ENCODE data around the gene C10orf88.

Gene C10orf88

DNA sequence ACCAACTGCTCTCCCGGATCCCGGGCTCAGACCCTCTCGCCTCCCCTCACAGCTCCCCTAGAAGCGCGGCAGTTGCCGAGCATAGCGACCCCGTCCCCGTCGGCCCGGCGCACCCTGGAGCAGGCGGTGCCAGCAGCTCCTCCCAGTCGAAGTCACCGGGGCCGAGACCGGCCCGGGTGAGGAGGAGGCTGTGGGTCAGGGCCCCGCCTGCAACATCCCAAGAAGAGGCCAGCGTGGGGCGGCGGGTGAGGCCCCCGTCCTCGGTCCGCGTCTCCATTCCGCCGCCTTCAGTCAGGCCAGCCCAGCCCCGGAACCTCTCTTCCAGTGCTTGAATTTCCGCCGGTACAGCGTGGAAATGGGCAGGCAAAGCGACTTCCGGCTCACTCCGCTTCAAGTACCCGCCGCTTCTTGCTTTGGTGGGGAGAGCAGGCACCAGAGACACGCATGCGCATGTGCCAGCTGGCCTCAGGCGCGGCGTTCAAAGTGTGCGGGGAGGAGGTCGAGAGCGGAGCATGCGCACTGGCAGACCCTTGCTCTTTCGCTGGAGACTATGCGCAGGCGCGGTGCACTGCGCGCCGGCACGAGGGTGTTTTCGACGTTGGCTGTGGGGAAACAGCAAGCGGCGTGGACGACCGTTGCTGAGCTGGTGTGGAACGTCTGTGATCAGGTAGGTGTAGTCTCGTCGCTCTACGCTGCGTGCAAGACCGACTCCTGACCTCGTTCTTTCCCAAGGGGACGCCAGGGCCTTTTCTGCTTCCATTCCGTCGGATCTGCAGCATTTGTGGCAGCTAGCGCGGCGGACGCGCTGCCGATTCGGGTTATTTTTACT is at the start of gene C10orf88:
Gene C10orf88, minus strand, starts transcription at position 326 of the 829 bp plus-strand sequence. Its CDS starts 49 bp downstream, at position 277.
- DNase-seq, result peak; percentile 98

- DNase-seq, result no peak
Measured at GRCh38 chr10:123001370-123001769, 47.3 kb upstream of the C10orf88 start.

DNA sequence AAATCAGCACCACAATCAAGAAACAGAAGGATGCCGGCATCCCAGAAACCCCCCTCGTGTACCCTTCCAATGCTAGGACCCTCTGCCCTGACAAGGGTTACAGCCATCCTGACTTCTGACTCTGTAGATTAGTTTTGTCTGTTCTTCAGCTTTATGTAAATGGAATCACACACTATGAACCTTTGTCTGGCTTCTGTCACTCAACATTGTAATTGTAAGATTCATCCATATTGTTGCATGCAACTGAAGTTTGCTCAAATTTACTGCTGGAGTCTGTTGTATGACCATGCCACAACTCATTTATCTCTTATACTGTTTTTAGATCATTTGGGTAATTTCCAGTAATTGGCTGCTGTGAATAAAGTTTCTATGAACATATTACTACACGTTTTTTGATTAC is 46.1 kb upstream of the C10orf88 start:
- no peak for DNase-seq

GRCh38 chr10:122999347-122999746 is 45.3 kb upstream of the C10orf88 start:
- DNase-seq, result no peak

DNA sequence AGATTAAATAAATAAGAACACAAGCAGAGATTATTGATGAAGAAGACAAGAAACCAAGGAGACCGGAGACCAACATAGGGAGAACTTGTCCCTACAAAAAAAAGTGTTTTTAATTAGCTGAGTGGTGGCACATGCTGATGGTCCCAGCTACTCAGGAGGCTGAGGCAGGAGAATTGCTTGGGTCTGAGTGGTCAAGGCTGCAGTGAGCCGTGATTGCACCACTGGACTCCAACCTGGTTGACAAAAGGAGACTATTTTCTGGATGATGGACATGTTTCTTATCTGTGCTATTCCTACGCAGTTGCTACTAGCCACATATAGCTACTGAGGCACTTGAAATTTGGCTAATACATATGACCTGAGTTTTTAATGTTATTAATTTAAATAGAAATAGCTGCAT is 44.9 kb upstream of the C10orf88 start:
- DNase-seq, result no peak

GRCh38 chr10:122998360-122998917 is 44.4 kb upstream of the C10orf88 start:
- no peak for DNase-seq

- no peak for DNase-seq
Measured at GRCh38 chr10:122997864-122998263, 43.8 kb upstream of the C10orf88 start.

GRCh38 chr10:122995936-122996335 is 41.9 kb upstream of the C10orf88 start:
- no peak for DNase-seq

GRCh38 chr10:122993797-122994336 is 39.8 kb upstream of the C10orf88 start:
- no peak for DNase-seq

DNA sequence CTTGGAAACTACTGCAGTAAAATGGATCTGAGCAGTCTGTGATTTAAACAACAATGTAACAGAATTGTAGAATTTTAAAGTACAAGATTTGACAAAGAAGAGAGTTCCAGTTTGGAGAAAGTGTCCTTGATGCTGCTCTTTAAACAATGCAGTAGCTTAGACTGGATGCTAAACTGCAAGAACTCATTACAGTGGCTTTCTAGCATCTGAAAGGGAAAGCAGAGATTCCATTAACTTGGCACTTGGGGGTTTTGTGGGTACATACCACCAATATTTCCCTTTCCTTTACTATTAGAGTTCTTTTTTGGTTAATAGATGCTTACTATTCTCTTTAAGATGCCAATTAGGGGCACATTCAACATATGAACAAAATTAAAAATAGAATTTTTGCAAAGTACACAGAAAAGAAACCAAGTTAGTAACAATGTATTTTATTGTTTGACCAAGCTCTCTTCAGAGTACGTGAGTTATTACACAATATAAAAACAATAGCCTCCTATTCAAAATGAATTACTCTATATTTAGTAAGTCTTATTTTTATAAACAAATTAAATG is 38.1 kb upstream of the C10orf88 start:
- no peak for DNase-seq

DNA sequence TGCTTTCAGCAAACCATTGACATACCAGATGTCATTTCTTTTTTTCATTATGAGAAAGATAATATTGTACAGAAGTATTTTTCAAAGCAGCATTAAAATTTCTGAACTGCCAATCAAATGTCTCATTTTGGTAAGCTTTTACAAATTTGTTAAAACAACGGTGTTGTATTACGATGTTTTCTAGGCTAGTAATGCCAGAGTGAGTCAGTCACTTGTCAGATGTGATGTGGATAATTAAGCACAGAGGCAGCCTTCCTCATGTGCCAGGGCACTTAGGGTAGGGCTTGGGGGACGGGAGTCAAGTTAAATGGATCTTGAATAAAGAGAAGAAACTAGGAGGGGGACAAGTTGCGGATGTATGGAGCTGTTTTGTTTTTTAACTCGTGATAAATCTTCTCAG is 36.3 kb upstream of the C10orf88 start:
- no peak for DNase-seq

- DNase-seq, result no peak
Measured at GRCh38 chr10:122988501-122988900, 34.5 kb upstream of the C10orf88 start.

GRCh38 chr10:122986335-122986734 is 32.3 kb upstream of the C10orf88 start:
- no peak for DNase-seq

DNA sequence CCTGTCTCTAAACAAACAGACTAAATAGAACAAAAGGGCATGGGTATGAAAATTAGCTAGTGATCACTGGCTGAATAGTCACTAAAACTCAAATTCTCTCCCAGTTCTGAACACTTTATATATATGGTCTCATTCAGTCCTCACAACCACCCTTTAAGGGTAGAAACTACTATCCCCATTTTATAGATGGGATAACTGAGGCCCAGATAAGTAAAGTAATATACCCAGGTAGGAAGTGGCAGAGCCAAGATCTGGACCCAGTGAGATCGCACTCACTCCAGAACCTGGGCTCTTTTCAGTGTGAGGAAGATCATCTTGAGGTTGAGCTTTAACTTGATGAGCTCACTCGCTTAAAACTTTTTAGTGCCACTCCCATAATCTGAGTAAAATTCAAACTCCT is 30.7 kb upstream of the C10orf88 start:
- no peak for DNase-seq

GRCh38 chr10:122983898-122984297 is 29.9 kb upstream of the C10orf88 start:
- DNase-seq, result no peak

DNA sequence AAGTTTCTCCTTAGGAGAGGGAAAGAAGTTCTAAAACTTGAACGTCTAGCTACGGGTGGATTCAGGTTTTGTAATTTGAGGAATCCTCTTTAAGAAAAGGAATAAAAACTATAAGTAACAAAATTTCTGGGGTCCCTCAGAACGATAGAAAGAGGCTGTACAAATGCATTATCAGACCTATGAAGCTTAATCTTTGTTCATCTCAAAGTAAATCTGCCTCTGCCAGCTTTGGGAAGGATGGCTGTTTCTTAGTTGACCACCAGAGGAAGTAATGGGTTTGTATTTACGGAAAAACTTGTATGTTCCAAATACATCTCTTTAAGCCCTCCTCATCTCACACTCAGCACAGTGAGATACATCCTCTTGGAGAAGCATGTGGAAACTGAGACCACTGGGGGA is 27.0 kb upstream of the C10orf88 start:
- no peak for DNase-seq

GRCh38 chr10:122980209-122981065 is 26.4 kb upstream of the C10orf88 start, which contains the start of gene PSTK:
PSTK (plus strand) TSS chr10:122980401; CDS start chr10:122980480, 79 bp downstream.
- peak; percentile 86 for DNase-seq

GRCh38 chr10:122974543-122975064 is 20.6 kb upstream of the C10orf88 start:
- no peak for DNase-seq

DNA sequence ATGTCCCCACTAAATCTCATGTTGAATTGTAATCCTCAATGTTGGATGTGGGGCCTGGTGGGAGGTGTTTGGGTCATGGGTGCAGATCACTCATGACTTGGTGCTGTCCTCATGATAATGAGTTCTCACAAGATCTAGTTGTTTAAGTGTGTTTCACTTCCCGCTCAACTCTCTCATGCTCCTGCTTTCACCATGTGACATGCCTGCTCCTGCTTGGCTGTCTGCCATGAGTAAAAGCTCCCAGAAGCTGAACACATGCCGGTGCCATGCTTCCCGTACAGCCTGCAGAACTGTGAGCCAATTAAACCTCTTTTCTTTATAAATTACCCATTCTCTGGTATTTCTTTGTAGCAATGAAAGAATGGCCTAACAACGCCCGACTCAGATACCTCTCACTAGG is 20.0 kb upstream of the C10orf88 start:
- DNase-seq, result no peak

- DNase-seq, result no peak
Measured at GRCh38 chr10:122968698-122969097, 14.7 kb upstream of the C10orf88 start.

- DNase-seq, result no peak
Measured at GRCh38 chr10:122966879-122967278, 12.9 kb upstream of the C10orf88 start.

DNA sequence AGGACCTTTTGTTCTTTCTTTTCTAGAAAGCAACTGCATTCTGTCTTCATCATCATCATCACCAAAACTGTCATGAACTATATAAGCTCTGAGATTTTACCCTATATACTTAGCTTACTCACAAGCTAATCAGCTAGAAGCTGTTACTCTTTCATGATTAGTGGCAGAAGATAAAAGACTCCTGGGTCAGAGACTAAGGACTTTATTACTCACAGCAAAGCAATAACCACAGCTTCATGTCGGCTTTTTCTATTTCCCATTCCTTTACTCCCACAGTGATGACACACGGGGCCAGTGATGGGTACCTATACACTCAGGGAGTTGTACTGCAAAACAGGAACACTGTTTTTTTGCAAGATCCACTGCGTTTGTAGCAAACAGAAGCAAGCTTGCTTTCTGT is 8.4 kb upstream of the C10orf88 start:
- DNase-seq, result no peak

GRCh38 chr10:122957474-122957873 is 3.4 kb upstream of the C10orf88 start:
- DNase-seq, result no peak

Measured in stimulated activated naive CD4-positive, alpha-beta T cell treated with Interleukin-2 at 50 U/mL for 16 hours (primary cell).